Thyroid gland (tissue), 4 donors: ENCODE results near the gene TGIF1. TPM values are rescaled to one million over a fixed set of nuclear protein-coding genes. Genes with fewer than 3 reads are reported as not detected.
A peak's percentile ranks its signal among the peaks of the same experiment; 100 is the strongest.

ENCODE experiments used
- DNase-seq, 2 donors: peaks; one replicate each; pipeline ENCODE4 v3.0.0-alpha.2; 2019
- H3K27ac ChIP-seq, 3 donors: fragments of 200-600 bp; sonication (generic); 1 replicate in 2 of 3; 2 replicates in 1 of 3; pipeline ENCODE4 v1.5.1; 2016 to 2019; ENCODE audit warnings: mild to moderate bottlenecking in 1 of 3, moderate library complexity in 1 of 3
- H3K27me3 ChIP-seq: fragments of 200-600 bp; sonication (generic); one replicate; pipeline ENCODE4 v1.5.1; 2019
- H3K36me3 ChIP-seq, 2 donors: fragments of 200-600 bp; sonication (generic); one replicate each; pipeline ENCODE4 v1.5.1; 2016 to 2019
- H3K4me1 ChIP-seq, 2 donors: fragments of 200-600 bp; sonication (generic); one replicate each; pipeline ENCODE4 v1.5.1; 2017 to 2019
- H3K4me3 ChIP-seq, 3 donors: fragments of 200-600 bp; sonication (generic); replicated peaks in 1 of 3; 1 replicate in 2 of 3; 2 replicates in 1 of 3; pipeline ENCODE4 v1.5.1; 2016; ENCODE audit warnings: mild to moderate bottlenecking in 1 of 3
- H3K9me3 ChIP-seq: fragments of 200-600 bp; sonication (generic); one replicate; pipeline ENCODE4 v1.5.1; 2017
- CTCF ChIP-seq, 6 experiments: fragments of 200-600 bp in 3 of 6; fragments of 450-650 bp in 3 of 6; sonication (generic) in 3 of 6; IDR thresholded peaks; one replicate each; pipeline ENCODE4 v1.5.1; 2016 to 2019; ENCODE audit warnings: antibody characterized with exemption in 6 of 6, mild to moderate bottlenecking in 2 of 6, inconsistent platforms in 1 of 6, moderate library complexity in 1 of 6
- POLR2A ChIP-seq, 2 donors: fragments of 450-650 bp; IDR thresholded peaks; one replicate each; pipeline ENCODE4 v1.6.1; 2017; ENCODE audit warnings: antibody characterized with exemption in 2 of 2, mild to moderate bottlenecking in 2 of 2, moderate library complexity in 1 of 2
- WGBS, 2 donors: methylation state at CpG; one replicate each; pipeline ENCODE4 v1.1.5; 2017; 5-methylcytosine and 5-hydroxymethylcytosine counted together
- intact Hi-C: fragments of 100-400 bp; cut with DNase I; formaldehyde crosslinking; loops from one replicate; pipeline ENCODE4 v1.15.1; 2023
- total RNA-seq, 4 donors: library from RNA; depleted of rRNA; stranded (reverse); fragments of >200 nt; gene quantifications; one replicate each; pipeline ENCODE4 v1.2.3, GENCODE V29; 2016

TGIF1 gene
- total RNA-seq, 4 donors from 2014 or later, result 46.4 to 62.3 (median 52.3) TPM

GRCh38 chr18:3444296-3444695 lies 5.7 kb upstream of the TGIF1 start:
- Histone ChIP-seq H3K27me3 (no peaks in the 10 kb centered on the region), H3K27ac (no peak overlapping the region), H3K9me3 (no peaks in the 10 kb centered on the region), H3K4me3 (no peak overlapping the region), H3K36me3 (no peaks in the 10 kb centered on the region), H3K4me1 (peaks cover 8 to 23% of the 10 kb centered on the region in 2 donors)
- no peak for DNase-seq
- intact Hi-C loops, result no loop called here
- WGBS, 2 donors, result 97% methylated on average over 3 of the region's 3 CpGs
- no peak for TF ChIP-seq CTCF (IDR thresholded peaks at IDR 0.05)
- no peak for TF ChIP-seq POLR2A (IDR thresholded peaks at IDR 0.05)

GRCh38 chr18:3444954-3445353 lies 5.0 kb upstream of the TGIF1 start:
- H3K27me3 ChIP-seq, result no peaks in the 10 kb centered on the region
- no peak for DNase-seq
- no peak for TF ChIP-seq POLR2A (IDR thresholded peaks at IDR 0.05)
- TF ChIP-seq CTCF (IDR thresholded peaks at IDR 0.05), result no peak

GRCh38 chr18:3447068-3447894 lies 2.7 kb upstream of the TGIF1 start:
- WGBS, 2 donors, result 7% methylated on average over 22 of the region's 22 CpGs

More at GRCh38 chr18:3444954-3445353, 5.0 kb upstream of the TGIF1 start:
- no peak overlapping the region for H3K27ac ChIP-seq
- no peaks in the 10 kb centered on the region for H3K36me3 ChIP-seq
- H3K4me1 ChIP-seq, result peaks cover 8 to 23% of the 10 kb centered on the region in 2 donors
- intact Hi-C loops, result no loop called here
- H3K9me3 ChIP-seq, result no peaks in the 10 kb centered on the region
- WGBS, 2 donors, result 82 to 89% methylated on average over 5 of the region's 5 CpGs
- H3K4me3 ChIP-seq, result no peak overlapping the region

GRCh38 chr18:3447895-3448837 lies 1.8 kb upstream of the TGIF1 start:
- H3K4me3 ChIP-seq, result peak overlapping the region; percentile 13 to 96 (median 85)
- peak; percentile 97 for DNase-seq
- intact Hi-C loops, result no loop called here

More at GRCh38 chr18:3447068-3447894, 2.7 kb upstream of the TGIF1 start:
- Histone ChIP-seq H3K36me3 (no peaks in the 10 kb centered on the region), H3K9me3 (no peaks in the 10 kb centered on the region), H3K4me1 (peaks cover 8 to 13% of the 10 kb centered on the region in 2 donors), H3K4me3 (peak overlapping the region; percentile 13 to 96 (median 55)), H3K27ac (peak overlapping the region; percentile 93 to 100 (median 98)), H3K27me3 (no peaks in the 10 kb centered on the region)
- DNase-seq, result peak in 1 of 2 donors; percentile 73
- TF ChIP-seq POLR2A (IDR thresholded peaks at IDR 0.05) (no peak), CTCF (IDR thresholded peaks at IDR 0.05) (no peak)
- intact Hi-C loops, result no loop called here

More at GRCh38 chr18:3447895-3448837, 1.8 kb upstream of the TGIF1 start:
- Histone ChIP-seq H3K4me1 (peaks cover 15 to 19% of the 10 kb centered on the region in 2 donors), H3K9me3 (no peaks in the 10 kb centered on the region), H3K36me3 (no peaks in the 10 kb centered on the region), H3K27me3 (no peaks in the 10 kb centered on the region), H3K27ac (peak overlapping the region; percentile 93 to 100 (median 98))
- no peak for TF ChIP-seq CTCF (IDR thresholded peaks at IDR 0.05)
- peak; percentile 95 to 97 for TF ChIP-seq POLR2A (IDR thresholded peaks at IDR 0.05)
- 0% methylated on average over 54 to 59 of the region's 63 CpGs for WGBS, 2 donors
